ENCODE measurements around the gene AIRE.
"Not testable (repeated sequence)": the region's sequence is repeated elsewhere in the genome, so short reads cannot be mapped to it uniquely, and the experiment has no call there.

The AIRE gene

DNA sequence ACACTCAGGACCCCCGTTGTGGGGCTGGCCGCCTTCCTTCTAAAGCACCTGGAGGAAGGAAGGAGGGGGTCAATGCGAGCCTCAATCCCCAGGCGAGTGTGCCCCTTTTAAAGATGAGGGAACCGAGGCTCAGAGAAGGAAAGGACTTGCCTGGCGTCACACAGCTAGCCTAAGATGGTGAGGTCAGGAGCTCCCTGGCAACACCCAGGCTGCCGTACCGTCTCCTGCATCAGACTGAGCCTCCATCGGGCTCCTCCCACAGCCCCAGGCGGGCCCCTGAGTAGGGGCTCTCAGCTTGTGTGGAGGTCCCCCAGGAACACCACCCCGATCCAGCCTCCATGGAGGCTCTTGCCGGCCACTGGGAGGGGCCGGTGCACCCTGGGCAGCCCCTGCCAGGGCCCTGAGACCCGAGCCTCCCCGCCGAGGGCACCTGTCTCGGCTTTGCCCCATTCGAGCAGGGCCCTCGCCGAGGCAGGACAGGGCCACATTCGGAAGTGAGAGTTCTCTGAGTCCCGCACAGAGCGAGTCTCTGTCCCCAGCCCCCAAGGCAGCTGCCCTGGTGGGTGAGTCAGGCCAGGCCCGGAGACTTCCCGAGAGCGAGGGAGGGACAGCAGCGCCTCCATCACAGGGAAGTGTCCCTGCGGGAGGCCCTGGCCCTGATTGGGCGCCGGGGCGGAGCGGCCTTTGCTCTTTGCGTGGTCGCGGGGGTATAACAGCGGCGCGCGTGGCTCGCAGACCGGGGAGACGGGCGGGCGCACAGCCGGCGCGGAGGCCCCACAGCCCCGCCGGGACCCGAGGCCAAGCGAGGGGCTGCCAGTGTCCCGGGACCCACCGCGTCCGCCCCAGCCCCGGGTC lies at the start of gene AIRE:
TSS of gene AIRE (plus strand) at position 739 of the 855 bp plus-strand sequence. CDS start 131 bp downstream, outside the sequence.
- DNase-seq (ENCODE audit: low read depth) = no peak

GRCh38 chr21:44240353-44240752 lies 45.3 kb upstream of the AIRE start:
- not testable (repeated sequence) for DNase-seq (ENCODE audit: low read depth)

GRCh38 chr21:44240842-44241241 lies 44.8 kb upstream of the AIRE start, which contains the start of gene ICOSLG:
ICOSLG (minus strand) TSS chr21:44240943; CDS start chr21:44240817, 126 bp downstream.
- not testable (repeated sequence) for DNase-seq (ENCODE audit: low read depth)

DNA sequence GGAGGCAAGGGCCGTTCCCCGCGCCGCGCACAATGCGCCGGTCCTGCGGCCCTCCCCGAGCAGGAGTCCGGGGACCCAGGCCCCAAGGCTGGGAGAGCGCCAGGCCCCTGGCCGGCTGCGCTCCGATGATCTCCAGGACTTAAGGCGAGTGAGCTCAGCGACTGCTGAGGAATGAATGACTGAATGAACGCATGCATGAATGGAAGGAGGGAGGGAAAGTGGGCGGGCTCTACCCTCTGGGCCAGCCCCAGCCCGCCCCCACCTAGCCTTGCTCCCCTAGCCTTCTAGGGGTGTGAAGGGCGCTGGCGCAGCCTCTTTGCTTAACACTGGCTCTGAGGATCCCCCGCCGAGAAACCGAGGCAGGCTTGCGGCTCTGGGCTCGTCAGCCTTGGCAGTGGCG lies 44.4 kb upstream of the AIRE start:
- DNase-seq (ENCODE audit: low read depth) = not testable (repeated sequence)

DNA sequence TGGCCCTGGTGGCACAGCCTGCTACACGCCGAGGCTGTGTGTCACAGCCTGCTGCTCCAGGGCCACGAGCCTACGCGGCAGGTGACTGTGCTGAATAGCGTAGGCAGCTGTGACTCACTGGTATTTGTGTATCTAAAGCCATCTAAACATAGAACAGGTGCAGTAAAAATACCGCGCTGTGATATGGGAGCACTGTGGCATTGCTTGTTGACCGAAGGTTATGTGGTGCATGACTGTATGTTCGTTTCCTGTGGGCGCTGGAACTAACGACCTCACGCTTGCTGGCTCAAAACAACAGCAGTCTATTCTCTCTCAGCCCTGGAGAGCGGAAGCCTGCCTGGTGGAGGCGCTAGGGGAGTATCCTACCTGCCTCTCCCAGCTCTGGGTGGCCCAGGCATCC lies 41.7 kb upstream of the AIRE start:
- DNase-seq (ENCODE audit: low read depth) = not testable (repeated sequence)

DNA sequence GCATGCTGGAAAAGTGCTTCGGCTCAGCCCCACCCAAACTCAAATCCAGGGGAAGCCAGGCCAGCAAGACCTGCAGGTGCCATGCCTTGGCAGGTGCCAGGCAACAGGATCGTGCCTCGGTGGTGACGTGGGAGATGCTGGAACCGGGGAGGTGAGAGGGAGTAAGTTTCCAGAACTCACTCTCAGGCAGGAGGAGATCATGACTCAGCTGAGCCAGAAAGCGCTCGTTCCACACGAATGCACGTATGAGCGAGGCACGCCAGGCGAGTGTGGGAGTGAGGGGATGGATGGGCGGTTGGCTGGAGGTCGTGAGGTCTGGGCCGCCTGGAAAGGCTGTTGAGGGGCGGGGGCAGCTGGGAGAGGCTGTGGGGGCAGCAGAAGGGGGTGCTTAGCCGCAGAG lies 37.8 kb upstream of the AIRE start:
- DNase-seq (ENCODE audit: low read depth) = not testable (repeated sequence)

GRCh38 chr21:44249204-44250037 lies 36.3 kb upstream of the AIRE start:
- DNase-seq (ENCODE audit: low read depth) = not testable (repeated sequence)

DNA sequence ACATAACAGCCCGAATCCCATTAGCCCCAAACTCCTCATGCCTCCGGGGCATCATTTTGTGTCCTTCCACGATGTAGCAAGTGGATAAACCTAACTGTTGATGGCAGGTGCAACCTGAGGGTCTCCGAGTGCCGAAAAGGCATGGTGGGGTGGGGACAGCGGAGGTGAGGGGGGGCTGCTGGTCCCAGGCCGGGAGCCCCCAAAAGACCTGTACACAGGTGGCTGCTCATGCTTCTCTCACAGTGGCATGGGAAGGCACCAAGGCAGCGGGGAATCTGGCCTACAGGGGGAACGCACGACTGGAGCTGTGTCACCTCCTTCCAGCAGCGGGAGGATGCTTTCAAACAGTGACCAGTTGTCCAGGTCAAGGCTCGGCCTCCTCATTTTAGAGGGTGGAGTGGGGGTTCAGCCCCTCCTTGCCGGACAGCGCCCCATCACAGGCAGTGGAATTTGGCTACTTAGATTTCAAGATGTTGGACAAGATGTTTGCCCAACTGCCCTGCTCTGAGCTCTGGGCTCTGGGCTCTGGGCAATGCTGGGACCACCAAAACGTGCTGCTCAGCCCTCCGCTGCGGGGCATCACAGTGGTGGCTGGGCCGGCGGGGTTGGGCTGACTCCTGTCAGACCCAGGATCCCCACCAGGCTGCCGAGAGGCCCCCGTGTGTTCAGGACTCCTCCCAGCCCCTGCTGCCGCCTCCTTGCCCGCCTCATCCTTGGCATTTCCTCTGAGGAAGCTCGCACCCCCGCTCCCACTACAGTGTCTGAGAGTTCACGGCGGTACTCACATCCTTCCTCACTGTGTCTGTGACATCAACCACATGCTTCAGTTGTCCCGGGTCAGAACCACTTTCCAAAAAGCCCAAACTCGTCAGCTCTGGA lies 31.6 kb upstream of the AIRE start:
- DNase-seq (ENCODE audit: low read depth) = no peak

DNA sequence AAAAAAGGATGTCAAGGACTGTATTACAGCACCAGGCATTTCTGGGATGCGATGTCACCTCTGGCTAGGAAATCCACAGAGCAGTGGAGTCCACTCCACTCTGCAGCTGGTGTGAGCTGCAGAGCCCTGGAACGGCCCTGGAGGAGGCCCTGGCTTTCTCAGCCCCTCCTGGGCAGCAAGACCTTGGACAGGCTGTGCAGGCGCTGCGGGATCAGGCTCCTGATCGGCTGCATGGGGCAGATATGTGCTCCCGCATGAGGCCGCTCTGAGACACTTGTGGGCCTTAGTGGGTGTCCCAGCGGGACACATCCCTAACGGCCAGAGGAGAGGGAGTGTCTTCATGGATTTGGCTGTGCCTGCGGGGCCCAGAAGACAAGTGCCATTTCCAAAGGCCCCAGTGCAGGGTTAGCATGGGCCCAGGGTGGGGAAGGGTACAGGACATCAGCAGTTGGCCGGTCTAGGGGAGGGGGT lies 30.1 kb upstream of the AIRE start:
- no peak for DNase-seq (ENCODE audit: low read depth)

DNA sequence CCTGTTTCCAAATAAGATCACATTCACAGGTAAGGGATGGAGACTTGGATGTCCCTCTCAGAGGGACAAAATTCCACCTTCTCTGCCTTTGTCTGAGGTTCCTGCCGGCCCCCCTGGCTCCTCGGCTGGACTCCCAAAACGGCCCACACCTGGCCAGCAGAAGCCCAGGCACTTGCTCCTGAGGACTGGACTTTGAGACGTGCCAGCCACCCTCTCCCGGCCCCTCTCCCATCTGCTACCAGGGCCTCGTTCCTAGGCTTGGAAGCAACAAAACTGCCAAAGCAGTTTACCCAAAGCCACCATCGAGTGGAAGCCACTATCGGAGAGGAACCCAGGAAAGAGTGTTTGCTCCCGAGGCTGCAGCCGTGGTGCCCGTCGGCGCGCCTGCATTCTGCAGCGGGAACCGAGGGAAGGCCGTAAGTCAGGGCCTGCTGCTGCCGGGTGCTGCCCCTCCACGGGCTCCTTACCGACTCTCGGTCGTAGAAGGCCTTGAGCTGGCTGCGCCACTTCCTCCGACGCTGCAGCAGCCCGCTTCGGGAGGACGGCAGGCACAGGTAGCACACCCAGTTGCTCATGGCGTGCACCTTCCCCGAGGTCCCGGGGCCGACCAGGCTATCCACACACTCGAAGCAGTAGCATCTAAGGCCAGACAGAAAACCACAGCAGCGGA lies 27.5 kb upstream of the AIRE start:
- no peak for DNase-seq (ENCODE audit: low read depth)

- DNase-seq (ENCODE audit: low read depth) = no peak
These were observed 26.5 kb upstream of the AIRE start for GRCh38 chr21:44259082-44259705.

DNA sequence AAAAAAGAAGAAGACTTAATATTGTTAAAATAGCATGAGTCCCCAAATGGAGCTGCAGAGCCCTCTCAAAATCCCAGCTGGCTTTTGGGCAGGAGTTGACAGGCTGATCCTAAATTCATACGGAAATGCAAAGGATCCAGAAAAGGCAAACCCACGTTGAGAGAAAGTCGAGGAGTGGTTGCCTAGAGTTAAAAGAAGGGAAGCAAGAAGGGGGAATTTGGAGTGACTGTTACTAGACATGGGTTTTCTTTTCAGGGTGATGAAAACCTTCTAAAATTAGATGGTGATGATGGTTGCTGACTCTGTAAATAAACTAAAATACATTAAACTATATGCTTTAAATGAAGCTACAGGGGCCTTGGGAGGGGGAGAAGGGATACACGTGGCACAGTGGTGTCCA lies 25.6 kb upstream of the AIRE start:
- DNase-seq (ENCODE audit: low read depth) = no peak

GRCh38 chr21:44260791-44261631 lies 24.7 kb upstream of the AIRE start:
- DNase-seq (ENCODE audit: low read depth) = no peak

DNA sequence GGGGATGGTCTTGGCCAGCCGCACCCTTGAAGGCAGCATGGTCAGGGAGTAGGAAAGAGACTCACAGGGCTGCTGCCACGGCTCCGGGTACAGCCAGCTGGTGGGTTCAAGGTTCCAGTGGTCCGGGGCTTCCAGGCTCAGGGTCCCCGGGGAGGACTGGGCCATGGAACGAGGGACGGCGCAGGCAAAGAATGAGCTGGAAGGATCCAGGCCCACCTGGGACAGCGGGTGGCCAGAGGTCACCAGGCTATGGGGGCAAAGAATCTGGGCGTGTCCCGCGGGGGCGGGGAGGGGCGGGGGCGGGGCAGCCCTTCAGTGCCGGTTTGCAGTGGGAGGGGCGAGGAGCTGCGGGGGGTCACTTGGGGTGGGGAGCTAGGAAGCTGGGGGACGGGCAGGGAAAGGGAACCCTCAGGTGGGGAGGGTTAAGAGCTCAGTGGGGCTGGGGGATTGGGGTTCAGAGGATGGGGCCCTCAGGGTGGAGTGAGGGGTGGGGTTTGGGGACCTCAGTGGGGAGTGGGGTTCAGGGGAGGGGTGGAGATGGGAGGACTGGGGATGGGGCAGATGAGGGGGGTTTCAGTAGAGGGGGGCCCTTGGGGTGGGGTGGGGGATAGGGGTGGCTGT lies 23.9 kb upstream of the AIRE start, which contains the start of gene DNMT3L:
TSS of gene DNMT3L (minus strand) at position 223 of the 621 bp plus-strand sequence. CDS start 638 bp downstream, outside the sequence.
- DNase-seq (ENCODE audit: low read depth) = no peak

DNA sequence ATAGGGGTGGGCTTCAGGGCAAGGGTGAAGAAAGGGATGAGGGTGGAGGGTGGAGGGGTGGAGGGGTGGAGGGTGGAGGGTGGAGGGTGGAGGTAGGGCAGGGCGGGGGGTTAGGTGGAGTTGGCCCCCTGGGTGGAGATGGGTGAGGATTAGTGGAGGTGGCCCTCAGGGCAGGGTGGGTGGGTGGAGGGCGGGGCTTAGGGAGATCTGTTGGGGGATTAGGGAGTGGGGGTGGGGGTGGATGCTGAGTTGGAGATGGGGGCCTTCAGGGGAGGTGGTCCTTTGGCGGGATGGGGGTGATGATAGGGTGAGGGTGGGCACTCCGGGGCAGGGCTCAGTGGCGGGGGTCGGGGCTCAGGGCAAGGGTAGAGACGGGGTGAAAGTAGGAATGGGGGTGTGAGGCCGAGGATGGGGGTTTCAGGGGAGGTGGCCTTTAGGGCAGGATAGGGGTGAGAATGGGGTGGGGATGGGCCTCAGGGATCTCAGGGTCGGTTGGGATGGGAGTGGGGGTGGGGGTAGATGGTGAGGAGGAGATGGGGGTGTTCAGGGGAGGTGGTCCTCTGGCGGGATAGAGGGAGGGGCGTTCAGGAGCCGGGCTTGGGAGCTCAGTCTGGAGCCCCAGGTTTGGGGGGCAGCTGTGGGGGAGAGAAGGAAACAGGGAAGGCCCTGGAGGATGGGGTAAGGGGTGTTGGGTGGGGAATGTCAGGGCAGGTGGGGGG lies 23.2 kb upstream of the AIRE start:
- no peak for DNase-seq (ENCODE audit: low read depth)

GRCh38 chr21:44263221-44263760 lies 22.4 kb upstream of the AIRE start:
- DNase-seq (ENCODE audit: low read depth) = no peak

GRCh38 chr21:44263768-44264167 lies 21.9 kb upstream of the AIRE start:
- DNase-seq (ENCODE audit: low read depth) = no peak

GRCh38 chr21:44265734-44266270 lies 19.9 kb upstream of the AIRE start:
- DNase-seq (ENCODE audit: low read depth) = no peak

Measured in T-helper 22 cell (primary cell).